Calu3 (cell line): ENCODE data around the gene MICALL2. TPM values are rescaled to one million over a fixed set of nuclear protein-coding genes. Genes with fewer than 3 reads are reported as not detected.
A peak's percentile ranks its signal among the peaks of the same experiment; 100 is the strongest.

Source experiments
- BruUV-seq: library from RNA; stranded (reverse); fragments of 400-500 nt; replicated peaks from 2 replicates; lab custom pipeline; 2021; lab: Mats Ljungman, UMichigan
- CTCF ChIA-PET: fragments of 300-600 bp; sonication (Branson Sonifier 250); formaldehyde crosslinking; loops from one replicate; lab custom pipeline; 2022; ENCODE audit warnings: antibody characterized with exemption; lab: Charles Lee
- DNase-seq: peaks from one replicate; pipeline ENCODE4 v3.0.0; 2022
- H3K27ac Mint-ChIP-seq: one replicate; pipeline ENCODE4 v1.8.0; 2022; ENCODE audit warnings: mixed read lengths; ENCODE audit not compliant: unreplicated experiment
- H3K27me3 Mint-ChIP-seq: one replicate; pipeline ENCODE4 v1.8.0; 2022; ENCODE audit warnings: mixed read lengths; ENCODE audit not compliant: unreplicated experiment
- H3K36me3 Mint-ChIP-seq: one replicate; pipeline ENCODE4 v1.8.0; 2022; ENCODE audit warnings: mild to moderate bottlenecking, moderate library complexity, mixed read lengths; ENCODE audit not compliant: insufficient read depth, unreplicated experiment
- H3K4me1 Mint-ChIP-seq: one replicate; pipeline ENCODE4 v1.8.0; 2022; ENCODE audit warnings: mild to moderate bottlenecking, low read depth, mixed read lengths; ENCODE audit not compliant: unreplicated experiment
- H3K4me3 Mint-ChIP-seq: one replicate; pipeline ENCODE4 v1.8.0; 2022; ENCODE audit warnings: mild to moderate bottlenecking, low read depth, moderate library complexity, mixed read lengths; ENCODE audit not compliant: unreplicated experiment
- H3K9me3 Mint-ChIP-seq: one replicate; pipeline ENCODE4 v1.8.0; 2022; ENCODE audit warnings: low read depth, mixed read lengths; ENCODE audit not compliant: unreplicated experiment
- CTCF ChIP-seq: fragments of 200-600 bp; IDR thresholded peaks from one replicate; pipeline ENCODE4 v1.8.0; 2022; ENCODE audit warnings: antibody characterized with exemption; ENCODE audit not compliant: unreplicated experiment
- intact Hi-C: fragments of 100-400 bp; cut with micrococcal nuclease; formaldehyde crosslinking; loops from one replicate; pipeline ENCODE4 v1.10.0; 2022; ENCODE audit not compliant: unreplicated experiment
- total RNA-seq: library from RNA; stranded (reverse); gene quantifications from 2 replicates; pipeline ENCODE4 v1.2.3, GENCODE V29; 2022

The MICALL2 gene
- total RNA-seq, 1 experiment from 2014 or later = 162 TPM

DNA sequence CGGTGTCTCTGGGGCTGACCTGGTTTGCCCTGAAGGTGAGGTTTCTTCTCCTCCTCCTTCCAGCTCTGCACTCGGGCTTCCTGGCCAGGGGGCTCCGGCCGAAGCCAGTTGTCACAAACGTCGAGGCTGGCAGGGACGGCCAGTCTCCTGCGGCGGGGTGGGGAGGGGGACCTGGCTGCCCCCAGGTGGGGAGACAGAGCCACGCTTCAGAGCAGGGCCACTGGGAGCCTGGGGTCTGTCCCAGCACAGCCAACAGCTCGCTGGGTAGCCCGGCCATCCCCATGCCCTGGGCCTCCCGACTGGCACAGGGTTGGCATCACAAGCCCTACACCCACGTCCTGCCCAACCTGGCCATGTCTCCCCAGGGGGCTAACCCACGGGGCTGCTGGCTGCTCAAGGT, 20.4 kb downstream of the MICALL2 start:
- Mint-ChIP-seq H3K36me3 (peaks cover 86% of the 10 kb centered on the region), H3K4me1 (no peaks in the 10 kb centered on the region), H3K27ac (no peak overlapping the region), H3K9me3 (no peaks in the 10 kb centered on the region), H3K27me3 (no peaks in the 10 kb centered on the region), H3K4me3 (no peak overlapping the region)
- intact Hi-C loops = no loop called here
- no peak for DNase-seq
- no peak for TF ChIP-seq CTCF
- CTCF ChIA-PET = no interaction called here
- BruUV-seq = no TSS peak

DNA sequence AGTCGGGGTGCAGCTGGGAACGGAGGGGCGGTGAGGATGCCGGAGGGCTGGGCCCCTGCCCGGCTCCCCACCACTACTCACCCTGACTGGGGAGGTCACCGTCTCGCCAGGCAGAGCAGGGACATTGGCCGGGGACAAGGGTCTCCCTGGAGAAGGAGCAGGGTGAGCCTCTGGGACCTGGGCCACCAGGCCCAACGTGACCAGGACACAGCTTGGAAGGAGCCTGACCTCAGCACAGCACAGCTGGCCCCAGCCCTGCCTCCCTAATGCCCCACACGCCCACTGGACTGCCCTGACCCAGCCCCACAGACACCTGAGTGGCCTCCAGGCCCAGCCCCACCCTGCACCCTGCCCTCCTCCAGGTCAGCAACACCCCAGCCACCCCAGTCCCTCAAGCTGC, 21.1 kb downstream of the MICALL2 start:
- CTCF ChIA-PET = no interaction called here
- no peak for DNase-seq
- no peak overlapping the region for H3K27ac Mint-ChIP-seq
- no peaks in the 10 kb centered on the region for H3K4me1 Mint-ChIP-seq
- H3K9me3 Mint-ChIP-seq = no peaks in the 10 kb centered on the region
- TF ChIP-seq CTCF = no peak
- no TSS peak for BruUV-seq
- intact Hi-C loops = no loop called here
- no peaks in the 10 kb centered on the region for H3K27me3 Mint-ChIP-seq
- peaks cover 87% of the 10 kb centered on the region for H3K36me3 Mint-ChIP-seq
- no peak overlapping the region for H3K4me3 Mint-ChIP-seq

DNA sequence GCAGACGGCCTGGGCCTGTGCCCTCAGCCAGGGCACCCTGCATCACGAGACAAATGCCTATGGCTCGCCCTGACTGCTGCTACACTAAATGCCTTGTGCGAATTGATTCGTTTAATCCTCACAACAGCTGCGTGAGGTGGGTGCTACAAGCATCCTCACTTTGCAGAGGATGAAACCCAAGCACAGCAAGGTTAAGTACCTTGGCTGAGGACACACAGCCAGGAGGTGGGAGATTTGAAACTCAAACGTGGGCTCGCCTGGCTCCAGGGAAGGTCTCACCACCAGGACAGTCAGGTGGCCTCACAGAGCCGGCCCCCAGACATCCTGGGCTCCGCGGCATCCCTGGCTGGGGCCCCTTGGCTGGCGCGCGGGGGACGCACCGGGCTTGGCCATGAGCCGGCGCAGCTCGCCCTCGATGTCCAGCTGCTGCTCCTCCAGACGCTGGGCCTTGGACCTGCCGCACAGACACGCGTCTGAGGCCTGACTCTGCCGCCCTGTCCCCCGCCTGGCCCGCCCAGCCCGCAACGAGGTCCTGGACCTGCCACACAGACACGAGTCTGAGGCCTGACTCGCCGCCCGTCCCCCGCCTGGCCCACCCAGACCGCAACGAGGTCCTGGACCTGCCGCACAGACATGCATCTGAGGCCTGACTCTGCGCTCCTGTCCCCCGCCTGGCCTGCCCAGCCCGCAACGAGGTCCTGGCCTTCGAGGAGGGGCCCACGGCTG, 22.0 kb downstream of the MICALL2 start:
- no peak overlapping the region for H3K4me3 Mint-ChIP-seq
- peaks cover 87% of the 10 kb centered on the region for H3K36me3 Mint-ChIP-seq
- TSS peak; percentile 14 for BruUV-seq
- no peaks in the 10 kb centered on the region for H3K9me3 Mint-ChIP-seq
- no peak overlapping the region for H3K27ac Mint-ChIP-seq
- CTCF ChIA-PET = no interaction called here
- TF ChIP-seq CTCF = no peak
- H3K27me3 Mint-ChIP-seq = no peaks in the 10 kb centered on the region
- no peaks in the 10 kb centered on the region for H3K4me1 Mint-ChIP-seq
- intact Hi-C loops = no loop called here
- DNase-seq = no peak

GRCh38 chr7:1436608-1437007, 22.7 kb downstream of the MICALL2 start:
- Mint-ChIP-seq H3K27me3 (no peaks in the 10 kb centered on the region), H3K36me3 (peaks cover 85% of the 10 kb centered on the region), H3K4me1 (no peaks in the 10 kb centered on the region), H3K27ac (no peak overlapping the region), H3K4me3 (no peak overlapping the region), H3K9me3 (no peaks in the 10 kb centered on the region)
- BruUV-seq = no TSS peak
- DNase-seq = no peak
- no peak for TF ChIP-seq CTCF
- intact Hi-C loops = no loop called here
- CTCF ChIA-PET = no interaction called here
